DMS153 (cell line): Measurements from ENCODE around the gene GSTT2.

ENCODE experiments used
- DNase-seq: peaks from one replicate; lab custom pipeline; 2025; lab: John Stamatoyannopoulos, UW

Gene GSTT2

GRCh38 chr22:24008381-24009226 is 28.7 kb downstream of the GSTT2 start:
- no peak for DNase-seq

GRCh38 chr22:24009227-24010017 is 29.5 kb downstream of the GSTT2 start:
- no peak for DNase-seq

- no peak for DNase-seq
Observed at GRCh38 chr22:24010018-24010391, 30.1 kb downstream of the GSTT2 start.

- DNase-seq, result no peak
Observed at GRCh38 chr22:24011735-24012068, 31.8 kb downstream of the GSTT2 start.

- DNase-seq, result no peak
Observed at GRCh38 chr22:24016156-24016555, 36.2 kb downstream of the GSTT2 start.

- no peak for DNase-seq
Observed at GRCh38 chr22:24021304-24021703, 41.4 kb downstream of the GSTT2 start.

GRCh38 chr22:24023204-24023789 is 43.4 kb downstream of the GSTT2 start:
- no peak for DNase-seq

- no peak for DNase-seq
Observed at GRCh38 chr22:24024354-24024753, 44.4 kb downstream of the GSTT2 start.

GRCh38 chr22:24025475-24025874 is 45.5 kb downstream of the GSTT2 start:
- no peak for DNase-seq

- no peak for DNase-seq
Observed at GRCh38 chr22:24026056-24026455, 46.1 kb downstream of the GSTT2 start.

GRCh38 chr22:24026733-24027132 is 46.8 kb downstream of the GSTT2 start:
- DNase-seq, result no peak

GRCh38 chr22:24027389-24027975 is 47.5 kb downstream of the GSTT2 start:
- no peak for DNase-seq

- DNase-seq, result no peak
Observed at GRCh38 chr22:24027991-24028390, 48.1 kb downstream of the GSTT2 start.

GRCh38 chr22:24028533-24028932 is 48.6 kb downstream of the GSTT2 start:
- DNase-seq, result no peak

- DNase-seq, result no peak
Observed at GRCh38 chr22:24029304-24029703, 49.4 kb downstream of the GSTT2 start.

- no peak for DNase-seq
Observed at GRCh38 chr22:24030186-24030702, 50.3 kb downstream of the GSTT2 start.
